RWPE2 (cell line): Measurements from ENCODE around the gene RGMA.

Source experiments
- ATAC-seq: fragments of 200-7000 bp; cut with Tn5 transposase; 3 replicates; pipeline ENCODE4 v1.9.1; 2021; ENCODE audit warnings: low read depth
- DNase-seq: peaks from one replicate; pipeline ENCODE4 v3.0.0-alpha.2; 2020; ENCODE audit warnings: low spot score
- H3K27ac ChIP-seq: fragments of 450-650 bp; 2 replicates; pipeline ENCODE4 v1.5.1; 2017; ENCODE audit warnings: mild to moderate bottlenecking; ENCODE audit not compliant: poor library complexity, severe bottlenecking
- H3K27me3 ChIP-seq: fragments of 250-450 bp; sonication (Bioruptor Pico); 2 replicates; pipeline ENCODE4 v1.5.1; 2021; ENCODE audit warnings: mild to moderate bottlenecking, moderate library complexity; ENCODE audit not compliant: insufficient read depth, poor library complexity, severe bottlenecking
- H3K36me3 ChIP-seq: fragments of 250-450 bp; sonication (Bioruptor Pico); 2 replicates; pipeline ENCODE4 v1.5.1; 2020; ENCODE audit warnings: low read depth, mild to moderate bottlenecking, moderate library complexity
- H3K4me1 ChIP-seq: fragments of 250-450 bp; sonication (Bioruptor Pico); 2 replicates; pipeline ENCODE4 v1.5.1; 2021; ENCODE audit warnings: mild to moderate bottlenecking, moderate library complexity; ENCODE audit not compliant: insufficient read depth, poor library complexity, severe bottlenecking
- H3K4me3 ChIP-seq: fragments of 250-450 bp; sonication (Bioruptor Pico); 2 replicates; pipeline ENCODE4 v1.5.1; 2021; ENCODE audit warnings: mild to moderate bottlenecking, moderate library complexity; ENCODE audit not compliant: severe bottlenecking
- H3K9me3 ChIP-seq: fragments of 250-450 bp; sonication (Bioruptor Pico); 2 replicates; pipeline ENCODE4 v1.5.1; 2021; ENCODE audit warnings: mild to moderate bottlenecking, moderate library complexity; ENCODE audit not compliant: severe bottlenecking
- TF ChIP-seq, protein P1 (sequence below): fragments of 450-650 bp; IDR thresholded peaks from one replicate; pipeline ENCODE4 v1.5.1; 2017; ENCODE audit warnings: mild to moderate bottlenecking, moderate library complexity; ENCODE audit not compliant: poor library complexity, severe bottlenecking

RGMA gene

DNA sequence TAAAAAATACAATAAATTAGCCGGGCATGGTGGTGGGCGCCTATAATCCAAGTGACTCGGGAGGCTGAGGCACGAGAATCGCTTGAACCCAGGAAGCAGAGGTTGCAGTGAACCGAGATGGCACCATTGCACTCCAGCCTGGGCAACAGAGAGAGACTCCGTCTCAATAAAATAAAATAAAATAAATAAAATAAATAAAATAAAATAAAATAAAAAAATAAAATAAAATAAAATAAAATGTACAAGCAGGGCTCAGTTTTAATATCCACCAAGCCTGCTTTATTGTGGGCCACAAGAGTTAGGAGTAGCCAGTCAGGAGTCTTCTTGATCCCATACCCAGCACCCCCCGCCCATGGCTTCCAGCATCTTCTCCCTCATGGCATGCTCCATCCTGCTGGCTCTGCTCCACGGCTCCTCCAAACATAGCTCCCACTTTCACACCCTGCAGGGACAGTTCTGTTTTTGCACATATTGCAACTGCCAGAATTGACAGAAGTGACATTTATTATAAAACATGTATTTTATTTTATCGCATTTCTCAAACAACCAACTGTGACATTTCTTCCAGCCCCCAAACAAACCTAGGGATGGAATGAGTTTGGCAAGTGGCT lies 42.6 kb upstream of the RGMA start:
- ATAC-seq (no peak), DNase-seq (no peak)
- H3K4me3 ChIP-seq, result no peak overlapping the region
- no peaks in the 10 kb centered on the region for H3K36me3 ChIP-seq
- TF ChIP-seq, protein P1, sequence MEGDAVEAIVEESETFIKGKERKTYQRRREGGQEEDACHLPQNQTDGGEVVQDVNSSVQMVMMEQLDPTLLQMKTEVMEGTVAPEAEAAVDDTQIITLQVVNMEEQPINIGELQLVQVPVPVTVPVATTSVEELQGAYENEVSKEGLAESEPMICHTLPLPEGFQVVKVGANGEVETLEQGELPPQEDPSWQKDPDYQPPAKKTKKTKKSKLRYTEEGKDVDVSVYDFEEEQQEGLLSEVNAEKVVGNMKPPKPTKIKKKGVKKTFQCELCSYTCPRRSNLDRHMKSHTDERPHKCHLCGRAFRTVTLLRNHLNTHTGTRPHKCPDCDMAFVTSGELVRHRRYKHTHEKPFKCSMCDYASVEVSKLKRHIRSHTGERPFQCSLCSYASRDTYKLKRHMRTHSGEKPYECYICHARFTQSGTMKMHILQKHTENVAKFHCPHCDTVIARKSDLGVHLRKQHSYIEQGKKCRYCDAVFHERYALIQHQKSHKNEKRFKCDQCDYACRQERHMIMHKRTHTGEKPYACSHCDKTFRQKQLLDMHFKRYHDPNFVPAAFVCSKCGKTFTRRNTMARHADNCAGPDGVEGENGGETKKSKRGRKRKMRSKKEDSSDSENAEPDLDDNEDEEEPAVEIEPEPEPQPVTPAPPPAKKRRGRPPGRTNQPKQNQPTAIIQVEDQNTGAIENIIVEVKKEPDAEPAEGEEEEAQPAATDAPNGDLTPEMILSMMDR, result no peak
- no peaks in the 10 kb centered on the region for H3K27me3 ChIP-seq
- no peaks in the 10 kb centered on the region for H3K4me1 ChIP-seq
- no peaks in the 10 kb centered on the region for H3K9me3 ChIP-seq
- no peak overlapping the region for H3K27ac ChIP-seq

- no peak for DNase-seq
- TF ChIP-seq, protein P1, result no peak
- Histone ChIP-seq H3K27me3 (no peaks in the 10 kb centered on the region), H3K4me1 (no peaks in the 10 kb centered on the region), H3K36me3 (no peaks in the 10 kb centered on the region), H3K27ac (no peak overlapping the region), H3K4me3 (no peak overlapping the region), H3K9me3 (no peaks in the 10 kb centered on the region)
- no peak for ATAC-seq
Measured at GRCh38 chr15:93129702-93130488, 40.9 kb upstream of the RGMA start.

DNA sequence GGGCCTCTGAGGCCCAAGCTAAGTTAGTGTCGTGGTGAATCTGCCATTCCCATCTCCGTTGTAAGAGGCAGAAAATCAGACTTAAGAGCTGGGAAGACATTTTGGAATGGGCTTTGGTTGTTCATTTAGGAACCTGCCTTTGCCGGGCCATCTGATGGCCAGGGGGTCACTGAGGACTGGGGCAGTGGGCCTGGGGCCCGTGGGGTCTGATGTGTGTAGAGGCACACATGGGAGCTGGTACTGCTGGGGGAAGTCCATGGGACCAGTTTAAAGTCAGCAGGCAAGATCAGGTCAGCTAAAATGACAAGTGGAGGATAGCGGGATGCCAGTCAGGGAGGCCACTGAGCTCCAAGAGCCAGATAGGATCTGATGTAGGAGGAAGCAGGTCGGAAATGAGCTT lies 38.3 kb upstream of the RGMA start:
- H3K36me3 ChIP-seq, result no peaks in the 10 kb centered on the region
- no peaks in the 10 kb centered on the region for H3K9me3 ChIP-seq
- no peaks in the 10 kb centered on the region for H3K4me1 ChIP-seq
- no peak for DNase-seq
- H3K27ac ChIP-seq, result no peak overlapping the region
- no peaks in the 10 kb centered on the region for H3K27me3 ChIP-seq
- H3K4me3 ChIP-seq, result no peak overlapping the region
- no peak for ATAC-seq
- TF ChIP-seq, protein P1, result no peak

DNA sequence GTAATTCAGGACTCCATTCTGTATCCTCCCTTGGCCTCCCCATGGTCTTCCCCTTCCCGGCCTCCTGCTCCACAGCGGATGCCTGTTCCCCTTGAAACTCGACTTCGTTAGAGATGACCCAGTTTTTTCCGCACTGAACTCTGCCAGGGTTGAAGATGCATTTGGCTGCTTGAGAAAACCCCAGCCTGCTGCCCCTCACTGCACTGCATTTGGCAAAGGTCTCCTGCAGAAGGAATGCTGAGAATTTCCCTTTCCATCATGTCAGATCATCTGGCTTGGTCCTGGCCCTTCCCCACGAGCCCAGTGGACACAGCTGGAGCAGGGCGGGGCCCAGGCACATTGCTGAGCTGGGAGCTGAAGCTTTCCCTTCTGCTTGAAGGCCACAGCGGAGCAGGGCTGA lies 37.6 kb upstream of the RGMA start:
- H3K27me3 ChIP-seq, result no peaks in the 10 kb centered on the region
- no peak overlapping the region for H3K4me3 ChIP-seq
- no peaks in the 10 kb centered on the region for H3K9me3 ChIP-seq
- ATAC-seq (no peak), DNase-seq (no peak)
- H3K27ac ChIP-seq, result no peak overlapping the region
- no peaks in the 10 kb centered on the region for H3K4me1 ChIP-seq
- H3K36me3 ChIP-seq, result no peaks in the 10 kb centered on the region
- TF ChIP-seq, protein P1, result no peak

- no peak for ATAC-seq
- DNase-seq, result no peak
- H3K4me1 ChIP-seq, result no peaks in the 10 kb centered on the region
- H3K27me3 ChIP-seq, result no peaks in the 10 kb centered on the region
- no peaks in the 10 kb centered on the region for H3K9me3 ChIP-seq
- no peaks in the 10 kb centered on the region for H3K36me3 ChIP-seq
- no peak overlapping the region for H3K27ac ChIP-seq
- H3K4me3 ChIP-seq, result no peak overlapping the region
- TF ChIP-seq, protein P1, result no peak
Measured at GRCh38 chr15:93126148-93126547, 37.1 kb upstream of the RGMA start.
